ENCODE results near the gene GPBP1. TPM values are rescaled to one million over a fixed set of nuclear protein-coding genes. Genes with fewer than 3 reads are reported as not detected.

The GPBP1 gene
- total RNA-seq, 1 donor from 2014 or later, result 21.2 TPM

- peak overlapping the region in 1 of 2 donors; percentile 0 for H3K27ac ChIP-seq
- H3K27me3 ChIP-seq, result no peaks in the 10 kb centered on the region
- H3K4me1 ChIP-seq, result no peaks in the 10 kb centered on the region
- peaks cover 12 to 35% of the 10 kb centered on the region in 2 donors for H3K36me3 ChIP-seq
- no peak for TF ChIP-seq CTCF (IDR thresholded peaks at IDR 0.05)
- H3K4me3 ChIP-seq, result no peak overlapping the region
- DNase-seq (ENCODE audit: low spot score in 2 of 2), result no peak
- no peaks in the 10 kb centered on the region for H3K9me3 ChIP-seq
- intact Hi-C loops (cut with DNase I), result no loop called here
These were observed 58.6 kb downstream of the GPBP1 start for GRCh38 chr5:57232293-57233033.

GRCh38 chr5:57243286-57244137 lies 69.7 kb downstream of the GPBP1 start:
- Histone ChIP-seq H3K36me3 (peaks cover 11 to 24% of the 10 kb centered on the region in 2 donors), H3K27me3 (no peaks in the 10 kb centered on the region), H3K4me3 (no peak overlapping the region), H3K9me3 (no peaks in the 10 kb centered on the region), H3K27ac (no peak overlapping the region), H3K4me1 (no peaks in the 10 kb centered on the region)
- TF ChIP-seq CTCF (IDR thresholded peaks at IDR 0.05), result no peak
- intact Hi-C loops (cut with DNase I), result no loop called here
- DNase-seq (ENCODE audit: low spot score in 2 of 2), result no peak

- no peak for TF ChIP-seq CTCF (IDR thresholded peaks at IDR 0.05)
- Histone ChIP-seq H3K9me3 (no peaks in the 10 kb centered on the region), H3K27me3 (no peaks in the 10 kb centered on the region), H3K27ac (no peak overlapping the region), H3K4me3 (no peak overlapping the region), H3K4me1 (no peaks in the 10 kb centered on the region), H3K36me3 (peaks cover 15 to 30% of the 10 kb centered on the region in 2 donors)
- intact Hi-C loops (cut with DNase I), result no loop called here
- DNase-seq (ENCODE audit: low spot score in 2 of 2), result no peak
These were observed 70.5 kb downstream of the GPBP1 start for GRCh38 chr5:57244331-57244730.

- DNase-seq (ENCODE audit: low spot score in 2 of 2), result no peak
- intact Hi-C loops (cut with DNase I), result no loop called here
- no peak for TF ChIP-seq CTCF (IDR thresholded peaks at IDR 0.05)
- Histone ChIP-seq H3K4me1 (no peaks in the 10 kb centered on the region), H3K27ac (no peak overlapping the region), H3K4me3 (no peak overlapping the region), H3K9me3 (no peaks in the 10 kb centered on the region), H3K36me3 (peaks cover 26 to 49% of the 10 kb centered on the region in 2 donors), H3K27me3 (no peaks in the 10 kb centered on the region)
These were observed 72.6 kb downstream of the GPBP1 start for GRCh38 chr5:57246426-57246825.

- intact Hi-C loops (cut with DNase I), result no loop called here
- Histone ChIP-seq H3K4me1 (no peaks in the 10 kb centered on the region), H3K36me3 (peaks cover 36 to 62% of the 10 kb centered on the region in 2 donors), H3K27me3 (no peaks in the 10 kb centered on the region), H3K27ac (no peak overlapping the region), H3K9me3 (no peaks in the 10 kb centered on the region), H3K4me3 (no peak overlapping the region)
- DNase-seq (ENCODE audit: low spot score in 2 of 2), result no peak
- no peak for TF ChIP-seq CTCF (IDR thresholded peaks at IDR 0.05)
These were observed 73.9 kb downstream of the GPBP1 start for GRCh38 chr5:57247765-57248164.
